GM23338 (cell line): ENCODE measurements around the gene KRT81. TPM values are rescaled to one million over a fixed set of nuclear protein-coding genes. Genes with fewer than 3 reads are reported as not detected.

Source experiments
- ATAC-seq: fragments of 200-7000 bp; cut with Tn5 transposase; 3 replicates; pipeline ENCODE4 v1.9.1; 2020
- DNase-seq: peaks from one replicate; pipeline ENCODE4 v3.0.0-alpha.2; 2015; ENCODE audit warnings: low spot score
- H2AFZ ChIP-seq: fragments of 200-600 bp; sonication (generic); 2 replicates; pipeline ENCODE4 v1.8.0; 2016; ENCODE audit warnings: antibody characterized with exemption, mild to moderate bottlenecking, moderate library complexity
- H3F3A ChIP-seq: fragments of 200-600 bp; sonication (generic); replicated peaks from 2 replicates; pipeline ENCODE4 v1.8.0; 2017; ENCODE audit warnings: antibody characterized with exemption, mixed run types, low read depth
- H3K27ac ChIP-seq: fragments of 200-600 bp; sonication (generic); 2 replicates; pipeline ENCODE4 v1.6.1; 2016; ENCODE audit warnings: low read depth
- H3K27me3 ChIP-seq: fragments of 200-600 bp; sonication (generic); 2 replicates; pipeline ENCODE4 v1.8.0; 2016; ENCODE audit warnings: mild to moderate bottlenecking, mixed run types, moderate library complexity; ENCODE audit not compliant: insufficient read depth
- H3K36me3 ChIP-seq: fragments of 200-600 bp; sonication (generic); 2 replicates; pipeline ENCODE4 v1.8.0; 2016; ENCODE audit warnings: mild to moderate bottlenecking; ENCODE audit not compliant: insufficient read depth
- H3K4me1 ChIP-seq: fragments of 200-600 bp; sonication (generic); 2 replicates; pipeline ENCODE4 v1.8.0; 2016; ENCODE audit warnings: mild to moderate bottlenecking, moderate library complexity; ENCODE audit not compliant: insufficient read depth
- H3K4me2 ChIP-seq: fragments of 200-600 bp; sonication (generic); 2 replicates; pipeline ENCODE4 v1.7.1; 2017; ENCODE audit warnings: mixed run types
- H3K4me3 ChIP-seq: fragments of 200-600 bp; sonication (generic); 2 replicates; pipeline ENCODE4 v1.6.1; 2016; ENCODE audit warnings: mixed run types
- H3K79me2 ChIP-seq: fragments of 200-600 bp; sonication (generic); replicated peaks from 2 replicates; pipeline ENCODE4 v1.8.0; 2017; ENCODE audit warnings: mild to moderate bottlenecking; ENCODE audit not compliant: insufficient read depth
- H3K9me2 ChIP-seq: fragments of 200-600 bp; sonication (generic); 2 replicates; pipeline ENCODE4 v1.8.0; 2017; ENCODE audit not compliant: insufficient read depth
- H4K20me1 ChIP-seq: fragments of 200-600 bp; sonication (generic); replicated peaks from 2 replicates; pipeline ENCODE4 v1.8.0; 2017; ENCODE audit warnings: mild to moderate bottlenecking; ENCODE audit not compliant: insufficient read depth
- H3K27ac Mint-ChIP-seq: 2 replicates; pipeline ENCODE4 v1.8.0; 2020; ENCODE audit warnings: inconsistent platforms, mild to moderate bottlenecking, moderate library complexity, mixed read lengths
- H3K27me3 Mint-ChIP-seq: 3 replicates; pipeline ENCODE4 v1.8.0; 2022; ENCODE audit warnings: low read depth, mild to moderate bottlenecking, moderate library complexity, mixed read lengths, inconsistent platforms; ENCODE audit not compliant: insufficient read depth, poor library complexity
- H3K36me3 Mint-ChIP-seq: 3 replicates; pipeline ENCODE4 v1.8.0; 2021; ENCODE audit warnings: low read depth, mild to moderate bottlenecking, inconsistent platforms, moderate library complexity, mixed read lengths
- H3K4me1 Mint-ChIP-seq: 3 replicates; pipeline ENCODE4 v1.8.0; 2020; ENCODE audit warnings: mild to moderate bottlenecking, inconsistent platforms, mixed read lengths
- H3K4me3 Mint-ChIP-seq: 3 replicates; pipeline ENCODE4 v1.8.0; 2021; ENCODE audit warnings: moderate library complexity, mild to moderate bottlenecking, inconsistent platforms, mixed read lengths
- H3K9me3 Mint-ChIP-seq: 3 replicates; pipeline ENCODE4 v1.8.0; 2020; ENCODE audit warnings: moderate library complexity, mild to moderate bottlenecking, inconsistent platforms, mixed read lengths
- CREB1 ChIP-seq: fragments of 250-450 bp; sonication (Bioruptor Pico); IDR thresholded peaks from 2 replicates; pipeline ENCODE4 v1.5.0; 2020; ENCODE audit warnings: low read depth, mild to moderate bottlenecking, moderate library complexity
- EZH2phosphoT487 ChIP-seq: fragments of 200-600 bp; sonication (generic); IDR thresholded peaks from one replicate; pipeline ENCODE4 v1.8.1; 2018; ENCODE audit warnings: antibody characterized with exemption; ENCODE audit not compliant: unreplicated experiment
- JUNB ChIP-seq: IDR thresholded peaks from one replicate; pipeline ENCODE4 v1.6.1; 2016; ENCODE audit warnings: antibody characterized with exemption; ENCODE audit not compliant: unreplicated experiment
- NANOG ChIP-seq: IDR thresholded peaks from 2 replicates; pipeline ENCODE4 v1.6.1; 2016; ENCODE audit warnings: antibody characterized with exemption, borderline replicate concordance
- POLR2AphosphoS5 ChIP-seq: IDR thresholded peaks from 2 replicates; pipeline ENCODE4 v1.6.1; 2016; ENCODE audit warnings: antibody characterized with exemption, low read depth
- STAT1 ChIP-seq: IDR thresholded peaks from one replicate; pipeline ENCODE4 v1.6.1; 2016; ENCODE audit warnings: antibody characterized with exemption; ENCODE audit not compliant: unreplicated experiment
- ZNF114 ChIP-seq: fragments of 250-450 bp; sonication (Bioruptor Pico); IDR thresholded peaks from 2 replicates; pipeline ENCODE4 v1.5.0; 2020; ENCODE audit warnings: mild to moderate bottlenecking, moderate library complexity
- polyA plus RNA-seq: library from polyadenylated mRNA; unstranded; fragments of >200 nt; fragmentation: Nextera tagmentation; extraction: Ambion mirVana; gene quantifications from 2 replicates; pipeline ENCODE4 v1.2.1, GENCODE V29; 2016
- total RNA-seq: library from RNA; depleted of rRNA; stranded (reverse); fragments of >200 nt; shearing (Covaris generic); gene quantifications from 2 replicates; pipeline ENCODE4 v1.2.3, GENCODE V29; 2014
- TF ChIP-seq, protein P1 (sequence below): IDR thresholded peaks from one replicate; pipeline ENCODE4 v1.6.1; 2018; ENCODE audit warnings: antibody characterized with exemption; ENCODE audit not compliant: unreplicated experiment
- TF ChIP-seq, protein P2 (sequence below), 2 experiments: fragments of 200-600 bp in 1 of 2; sonication (generic) in 1 of 2; conservative IDR thresholded peaks; 2 replicates each; pipeline versions ENCODE4 v1.5.1 to v1.6.1; 2016 to 2017; ENCODE audit warnings: antibody characterized with exemption in 2 of 2, low read depth in 2 of 2, mild to moderate bottlenecking in 2 of 2, moderate library complexity in 1 of 2
- TF ChIP-seq, protein P3 (sequence below): IDR thresholded peaks from 2 replicates; pipeline ENCODE4 v1.6.1; 2016; ENCODE audit warnings: antibody characterized with exemption

KRT81 gene
- total and polyA plus RNA-seq, 2 experiments from 2014 or later: not detected

DNA sequence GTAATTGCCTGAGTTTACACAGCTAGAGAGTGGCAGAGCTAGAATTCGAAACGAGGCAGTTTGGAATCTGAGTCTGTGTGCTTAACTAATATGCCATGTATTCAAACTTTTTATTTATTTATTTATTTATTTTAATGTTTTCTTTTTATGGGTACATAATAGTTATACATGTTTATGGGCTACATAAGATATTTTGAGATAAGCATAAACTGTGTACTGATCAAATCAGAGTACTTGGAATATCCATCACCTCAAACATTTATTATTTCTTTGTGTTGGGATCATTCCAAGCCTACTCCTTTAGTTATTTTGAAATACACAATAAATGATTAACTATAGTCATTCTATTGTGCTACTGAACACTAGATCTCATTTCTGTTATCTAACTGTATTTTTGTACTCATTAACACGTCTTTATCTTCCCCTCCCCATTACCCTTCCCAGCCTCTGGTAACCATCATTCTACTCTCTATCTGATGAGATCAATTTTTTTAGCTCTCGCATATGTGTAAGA lies 7.4 kb upstream of the KRT81 start (continued):
- TF ChIP-seq, protein P1, sequence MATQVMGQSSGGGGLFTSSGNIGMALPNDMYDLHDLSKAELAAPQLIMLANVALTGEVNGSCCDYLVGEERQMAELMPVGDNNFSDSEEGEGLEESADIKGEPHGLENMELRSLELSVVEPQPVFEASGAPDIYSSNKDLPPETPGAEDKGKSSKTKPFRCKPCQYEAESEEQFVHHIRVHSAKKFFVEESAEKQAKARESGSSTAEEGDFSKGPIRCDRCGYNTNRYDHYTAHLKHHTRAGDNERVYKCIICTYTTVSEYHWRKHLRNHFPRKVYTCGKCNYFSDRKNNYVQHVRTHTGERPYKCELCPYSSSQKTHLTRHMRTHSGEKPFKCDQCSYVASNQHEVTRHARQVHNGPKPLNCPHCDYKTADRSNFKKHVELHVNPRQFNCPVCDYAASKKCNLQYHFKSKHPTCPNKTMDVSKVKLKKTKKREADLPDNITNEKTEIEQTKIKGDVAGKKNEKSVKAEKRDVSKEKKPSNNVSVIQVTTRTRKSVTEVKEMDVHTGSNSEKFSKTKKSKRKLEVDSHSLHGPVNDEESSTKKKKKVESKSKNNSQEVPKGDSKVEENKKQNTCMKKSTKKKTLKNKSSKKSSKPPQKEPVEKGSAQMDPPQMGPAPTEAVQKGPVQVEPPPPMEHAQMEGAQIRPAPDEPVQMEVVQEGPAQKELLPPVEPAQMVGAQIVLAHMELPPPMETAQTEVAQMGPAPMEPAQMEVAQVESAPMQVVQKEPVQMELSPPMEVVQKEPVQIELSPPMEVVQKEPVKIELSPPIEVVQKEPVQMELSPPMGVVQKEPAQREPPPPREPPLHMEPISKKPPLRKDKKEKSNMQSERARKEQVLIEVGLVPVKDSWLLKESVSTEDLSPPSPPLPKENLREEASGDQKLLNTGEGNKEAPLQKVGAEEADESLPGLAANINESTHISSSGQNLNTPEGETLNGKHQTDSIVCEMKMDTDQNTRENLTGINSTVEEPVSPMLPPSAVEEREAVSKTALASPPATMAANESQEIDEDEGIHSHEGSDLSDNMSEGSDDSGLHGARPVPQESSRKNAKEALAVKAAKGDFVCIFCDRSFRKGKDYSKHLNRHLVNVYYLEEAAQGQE: no peak
- TF ChIP-seq, protein P2, sequence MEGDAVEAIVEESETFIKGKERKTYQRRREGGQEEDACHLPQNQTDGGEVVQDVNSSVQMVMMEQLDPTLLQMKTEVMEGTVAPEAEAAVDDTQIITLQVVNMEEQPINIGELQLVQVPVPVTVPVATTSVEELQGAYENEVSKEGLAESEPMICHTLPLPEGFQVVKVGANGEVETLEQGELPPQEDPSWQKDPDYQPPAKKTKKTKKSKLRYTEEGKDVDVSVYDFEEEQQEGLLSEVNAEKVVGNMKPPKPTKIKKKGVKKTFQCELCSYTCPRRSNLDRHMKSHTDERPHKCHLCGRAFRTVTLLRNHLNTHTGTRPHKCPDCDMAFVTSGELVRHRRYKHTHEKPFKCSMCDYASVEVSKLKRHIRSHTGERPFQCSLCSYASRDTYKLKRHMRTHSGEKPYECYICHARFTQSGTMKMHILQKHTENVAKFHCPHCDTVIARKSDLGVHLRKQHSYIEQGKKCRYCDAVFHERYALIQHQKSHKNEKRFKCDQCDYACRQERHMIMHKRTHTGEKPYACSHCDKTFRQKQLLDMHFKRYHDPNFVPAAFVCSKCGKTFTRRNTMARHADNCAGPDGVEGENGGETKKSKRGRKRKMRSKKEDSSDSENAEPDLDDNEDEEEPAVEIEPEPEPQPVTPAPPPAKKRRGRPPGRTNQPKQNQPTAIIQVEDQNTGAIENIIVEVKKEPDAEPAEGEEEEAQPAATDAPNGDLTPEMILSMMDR (conservative IDR thresholded peaks at IDR 0.05; ENCODE audit: low read depth in 2 of 2): no peak
- TF ChIP-seq ZNF114 (no peak), JUNB (no peak), CREB1 (CRISPR knock-in tag) (no peak), EZH2phosphoT487 (no peak), POLR2AphosphoS5 (no peak)
- TF ChIP-seq, protein P3, sequence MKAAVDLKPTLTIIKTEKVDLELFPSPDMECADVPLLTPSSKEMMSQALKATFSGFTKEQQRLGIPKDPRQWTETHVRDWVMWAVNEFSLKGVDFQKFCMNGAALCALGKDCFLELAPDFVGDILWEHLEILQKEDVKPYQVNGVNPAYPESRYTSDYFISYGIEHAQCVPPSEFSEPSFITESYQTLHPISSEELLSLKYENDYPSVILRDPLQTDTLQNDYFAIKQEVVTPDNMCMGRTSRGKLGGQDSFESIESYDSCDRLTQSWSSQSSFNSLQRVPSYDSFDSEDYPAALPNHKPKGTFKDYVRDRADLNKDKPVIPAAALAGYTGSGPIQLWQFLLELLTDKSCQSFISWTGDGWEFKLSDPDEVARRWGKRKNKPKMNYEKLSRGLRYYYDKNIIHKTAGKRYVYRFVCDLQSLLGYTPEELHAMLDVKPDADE: no peak

DNA sequence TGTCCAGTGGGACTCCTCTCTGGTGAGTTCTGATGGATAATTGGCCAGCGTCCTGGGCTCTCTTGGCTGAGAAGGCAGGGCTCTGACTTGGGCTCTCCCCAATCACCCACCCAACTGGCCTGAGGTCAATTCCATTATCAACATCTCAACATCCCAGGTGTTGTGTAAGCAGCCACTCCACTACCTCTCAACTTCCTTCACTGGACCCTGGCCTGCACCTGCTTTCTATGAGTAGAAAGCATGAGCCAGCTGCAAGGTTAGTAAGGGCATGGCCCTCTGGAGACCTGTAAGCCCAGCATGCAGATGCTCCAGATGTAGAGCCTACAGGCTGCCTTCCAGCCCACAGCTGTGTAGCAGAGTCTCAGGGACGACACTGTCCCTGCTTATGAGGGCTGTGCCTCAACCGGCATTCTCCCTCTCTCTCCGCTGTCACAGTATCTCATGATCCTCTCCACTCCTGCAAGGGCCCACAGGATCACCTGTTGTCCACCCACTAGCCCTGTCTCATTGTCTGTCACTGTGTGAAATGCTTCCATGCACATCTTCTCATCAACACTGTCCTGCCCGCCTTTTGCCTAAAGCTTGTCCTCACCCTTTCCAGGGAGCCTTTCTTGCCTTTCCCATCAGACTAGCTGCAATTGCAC lies 5.4 kb upstream of the KRT81 start:
- Histone ChIP-seq H2AFZ (no peak overlapping the region), H3K27ac (no peak overlapping the region), H3K4me3 (no peak overlapping the region), H3K36me3 (no peaks in the 10 kb centered on the region), H3F3A (no peaks in the 10 kb centered on the region), H3K4me1 (no peaks in the 10 kb centered on the region), H3K4me2 (no peak overlapping the region), H3K79me2 (no peaks in the 10 kb centered on the region), H3K27me3 (no peaks in the 10 kb centered on the region), H4K20me1 (no peaks in the 10 kb centered on the region), H3K9me2 (no peaks in the 10 kb centered on the region)
- H3K4me3 Mint-ChIP-seq: no peak overlapping the region
- DNase-seq (no peak), ATAC-seq (no peak)
- peaks cover 8% of the 10 kb centered on the region for H3K27me3 Mint-ChIP-seq
- peaks cover 2% of the 10 kb centered on the region; the same call in 1 of the 3 replicates for H3K4me1 Mint-ChIP-seq
- no peaks in the 10 kb centered on the region for H3K36me3 Mint-ChIP-seq
- no peaks in the 10 kb centered on the region for H3K9me3 Mint-ChIP-seq
- H3K27ac Mint-ChIP-seq: no peak overlapping the region
- TF ChIP-seq STAT1: no peak
- TF ChIP-seq NANOG: no peak
- TF ChIP-seq, protein P1: no peak
- TF ChIP-seq, protein P3: no peak
- TF ChIP-seq POLR2AphosphoS5: no peak
- TF ChIP-seq, protein P2 (conservative IDR thresholded peaks at IDR 0.05; ENCODE audit: low read depth in 2 of 2): no peak
